CD4-positive, CD25-positive, alpha-beta regulatory T cell (primary cell): ENCODE data around the gene SPRR2E. TPM values are rescaled to one million over a fixed set of nuclear protein-coding genes. Genes with fewer than 3 reads are reported as not detected.
A peak's percentile ranks its signal among the peaks of the same experiment; 100 is the strongest.
"Not testable (repeated sequence)": the region's sequence is repeated elsewhere in the genome, so short reads cannot be mapped to it uniquely, and the experiment has no call there.

ENCODE experiments used
- ATAC-seq, 2 donors: fragments of 150-1000 bp; cut with Tn5 transposase; one replicate each; pipeline ENCODE4 v1.10.0; 2021; ENCODE audit warnings: low read depth in 2 of 2, moderate number of reproducible peaks in 2 of 2, moderate library complexity in 1 of 2
- DNase-seq, 3 donors: peaks; one replicate each; pipeline versions ENCODE4 v3.0.0 to v3.0.0-alpha.2; 2012 to 2022; ENCODE audit warnings: mixed read lengths in 1 of 3
- H3K27ac ChIP-seq: one replicate; pipeline ENCODE4 v1.7.0; 2013; ENCODE audit warnings: mild to moderate bottlenecking, low read length; ENCODE audit not compliant: insufficient read depth, poor library complexity, severe bottlenecking
- H3K27me3 ChIP-seq: one replicate; pipeline ENCODE4 v1.7.0; 2013; ENCODE audit warnings: low read length; ENCODE audit not compliant: control insufficient read depth, insufficient read depth
- H3K36me3 ChIP-seq: one replicate; pipeline ENCODE4 v1.7.0; 2013; ENCODE audit warnings: mild to moderate bottlenecking, low read length, moderate library complexity; ENCODE audit not compliant: control insufficient read depth, insufficient read depth
- H3K4me1 ChIP-seq: 2 replicates; pipeline ENCODE4 v1.7.0; 2013; ENCODE audit warnings: mild to moderate bottlenecking, low read length; ENCODE audit not compliant: insufficient read depth, control insufficient read depth, poor library complexity, severe bottlenecking
- H3K4me3 ChIP-seq: one replicate; pipeline ENCODE4 v1.7.0; 2013; ENCODE audit warnings: low read depth, mild to moderate bottlenecking, low read length, moderate library complexity
- H3K9me3 ChIP-seq, 2 experiments: 1 replicate in 1 of 2; 2 replicates in 1 of 2; pipeline ENCODE4 v1.7.0; 2013; ENCODE audit warnings: low read length in 2 of 2, mild to moderate bottlenecking in 1 of 2, moderate library complexity in 1 of 2; ENCODE audit not compliant: control insufficient read depth in 2 of 2
- H3K27ac Mint-ChIP-seq, 3 donors: one replicate each; pipeline ENCODE4 v1.8.0; 2020 to 2022; ENCODE audit warnings: mild to moderate bottlenecking in 3 of 3, mixed read lengths in 3 of 3, moderate library complexity in 2 of 3
- H3K27me3 Mint-ChIP-seq: one replicate; pipeline ENCODE4 v1.8.0; 2022; ENCODE audit warnings: mild to moderate bottlenecking, mixed read lengths
- H3K36me3 Mint-ChIP-seq: one replicate; pipeline ENCODE4 v1.8.0; 2020; ENCODE audit warnings: mixed read lengths
- H3K4me1 Mint-ChIP-seq, 4 donors: one replicate each; pipeline ENCODE4 v1.8.0; 2020 to 2022; ENCODE audit warnings: mixed read lengths in 4 of 4, mild to moderate bottlenecking in 1 of 4
- H3K4me3 Mint-ChIP-seq, 4 donors: one replicate each; pipeline ENCODE4 v1.8.0; 2020 to 2022; ENCODE audit warnings: mild to moderate bottlenecking in 4 of 4, mixed read lengths in 4 of 4, moderate library complexity in 3 of 4
- H3K9me3 Mint-ChIP-seq, 7 donors: one replicate each; pipeline ENCODE4 v1.8.0; 2020 to 2022; ENCODE audit warnings: mixed read lengths in 7 of 7, mild to moderate bottlenecking in 3 of 7, moderate library complexity in 2 of 7
- polyA plus RNA-seq, 4 donors: library from polyadenylated mRNA; unstranded; fragments of 300-500 nt; fragmentation: Illumina TruSeq; gene quantifications; one replicate each; pipeline ENCODE4 v1.2.3, GENCODE V29; 2021
- total RNA-seq: library from RNA; stranded (reverse); gene quantifications from one replicate; pipeline ENCODE4 v1.2.3, GENCODE V29; 2022

The SPRR2E gene
- total RNA-seq: not detected
- polyA plus RNA-seq: not detected

DNA sequence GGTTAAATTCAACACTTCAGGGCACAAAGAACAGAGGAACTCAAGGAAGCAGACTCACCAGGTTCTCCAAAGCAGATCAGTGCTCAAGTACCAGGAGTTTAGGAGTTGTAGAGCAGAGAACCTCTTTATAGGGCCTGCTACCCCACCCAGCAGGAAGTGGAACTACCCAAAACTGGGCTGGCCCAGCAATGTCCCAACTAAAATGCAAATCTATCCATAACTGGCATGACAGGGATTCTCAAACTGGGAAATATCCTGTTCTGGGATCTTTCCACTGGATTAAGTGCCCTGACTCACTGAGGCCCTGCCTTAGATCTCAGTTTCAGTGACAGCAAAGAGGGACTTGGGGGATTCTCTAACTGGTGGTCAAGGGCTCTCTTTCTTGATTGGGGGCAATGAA, at the start of gene SPRR2E:
TSS of gene SPRR2E (minus strand) at position 101 of the 400 bp plus-strand sequence. CDS start 775 bp downstream, outside the sequence.
- Mint-ChIP-seq H3K27ac (no peak within 1 kb of the TSS), H3K27me3 (peaks cover 25% of the 10 kb centered on the region)

DNA sequence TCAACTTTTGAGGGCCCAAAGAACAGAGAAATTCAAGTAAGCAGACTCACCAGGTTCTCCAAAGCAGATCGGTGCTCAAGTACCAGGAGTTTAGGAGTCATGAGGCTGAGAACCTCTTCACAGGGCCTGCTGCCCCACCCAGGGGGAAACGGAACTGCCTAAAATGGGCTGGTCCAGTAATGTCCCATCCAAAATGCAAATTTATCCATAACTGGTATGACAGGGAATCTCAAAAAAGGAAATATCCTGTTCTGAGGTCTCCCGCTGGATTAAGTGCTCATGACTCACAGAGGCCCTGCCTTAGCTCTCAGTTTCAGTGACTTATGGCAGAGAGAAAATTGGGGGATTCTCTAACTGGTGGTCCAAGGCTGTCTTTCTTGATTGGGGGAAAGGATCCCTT, 47.1 kb upstream of the SPRR2E start:
- Histone ChIP-seq H3K9me3 (no peaks in the 10 kb centered on the region), H3K4me3 (no peak overlapping the region), H3K36me3 (no peaks in the 10 kb centered on the region), H3K4me1 (no peaks in the 10 kb centered on the region), H3K27ac (no peak overlapping the region), H3K27me3 (peaks cover 8% of the 10 kb centered on the region)
- Mint-ChIP-seq H3K27me3 (peaks cover 29% of the 10 kb centered on the region), H3K4me3 (no peak overlapping the region), H3K4me1 (no peaks in the 10 kb centered on the region), H3K9me3 (peaks cover 0 to 3% (median 1%) of the 10 kb centered on the region in 7 donors), H3K27ac (no peak overlapping the region), H3K36me3 (no peaks in the 10 kb centered on the region)
- DNase-seq (no peak), ATAC-seq (no peak)

More for the DNA sequence above, at the start of gene SPRR2E:
- ATAC-seq (no peak), DNase-seq (no peak)
- H3K4me3 Mint-ChIP-seq: no peak within 1 kb of the TSS
- no peaks in the 10 kb centered on the region for H3K36me3 Mint-ChIP-seq
- H3K9me3 Mint-ChIP-seq: no peaks in the 10 kb centered on the region
- no peaks in the 10 kb centered on the region for H3K4me1 Mint-ChIP-seq
- Histone ChIP-seq H3K27me3 (peaks cover 3% of the 10 kb centered on the region), H3K36me3 (no peaks in the 10 kb centered on the region), H3K9me3 (no peaks in the 10 kb centered on the region), H3K4me3 (no peak within 1 kb of the TSS), H3K4me1 (no peaks in the 10 kb centered on the region), H3K27ac (no peak within 1 kb of the TSS)

DNA sequence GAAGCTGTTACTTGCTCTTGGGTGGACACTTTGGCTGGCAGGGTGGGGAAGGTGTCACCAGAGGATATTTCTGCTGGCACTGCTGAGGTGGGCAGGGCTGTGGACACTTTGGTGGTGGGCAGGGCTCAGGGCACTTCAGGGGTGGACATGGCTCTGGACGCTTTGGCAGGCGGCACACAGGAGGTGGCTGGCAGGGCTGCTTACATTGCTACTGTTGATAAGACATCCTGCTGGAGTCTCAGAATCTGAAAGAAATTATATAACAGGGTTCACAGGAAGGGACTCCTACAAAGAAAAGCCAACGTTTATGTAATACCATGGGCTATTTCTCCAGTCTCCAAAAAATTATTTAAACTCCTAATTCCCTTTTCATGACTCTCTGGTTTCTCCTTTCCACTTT, 46.2 kb upstream of the SPRR2E start:
- ATAC-seq (no peak), DNase-seq (no peak)
- Histone ChIP-seq H3K27ac (no peak overlapping the region), H3K27me3 (peaks cover 8% of the 10 kb centered on the region), H3K4me1 (no peaks in the 10 kb centered on the region), H3K36me3 (no peaks in the 10 kb centered on the region), H3K9me3 (no peaks in the 10 kb centered on the region), H3K4me3 (no peak overlapping the region)
- Mint-ChIP-seq H3K27ac (no peak overlapping the region), H3K4me3 (no peak overlapping the region), H3K36me3 (no peaks in the 10 kb centered on the region), H3K27me3 (peaks cover 38% of the 10 kb centered on the region), H3K9me3 (peaks cover 0 to 3% (median 1%) of the 10 kb centered on the region in 7 donors), H3K4me1 (no peaks in the 10 kb centered on the region)

DNA sequence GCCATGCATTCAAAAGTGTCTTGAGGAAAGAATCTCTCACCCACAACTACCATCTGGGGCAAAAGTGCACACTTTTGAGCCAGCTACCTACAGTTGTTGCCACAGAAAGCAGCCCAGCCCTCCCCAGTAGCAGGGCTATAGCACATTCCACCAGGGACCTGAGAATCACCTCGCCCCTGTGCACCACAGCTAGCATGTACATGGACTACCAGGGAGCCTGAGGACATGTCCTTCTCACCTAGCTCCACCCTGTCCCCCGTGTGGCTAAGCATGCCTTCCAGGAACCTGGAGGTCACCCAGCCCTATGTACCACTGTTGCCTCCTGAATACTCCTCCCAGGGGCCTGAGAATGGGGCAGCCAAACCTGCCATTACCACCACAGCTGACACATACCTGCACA, 39.4 kb upstream of the SPRR2E start:
- Mint-ChIP-seq H3K27ac (no peak overlapping the region), H3K9me3 (peaks cover 0 to 3% (median 0%) of the 10 kb centered on the region in 7 donors), H3K4me1 (no peaks in the 10 kb centered on the region), H3K27me3 (peaks cover 37% of the 10 kb centered on the region), H3K4me3 (no peak overlapping the region), H3K36me3 (no peaks in the 10 kb centered on the region)
- Histone ChIP-seq H3K27ac (no peak overlapping the region), H3K36me3 (no peaks in the 10 kb centered on the region), H3K27me3 (peaks cover 5% of the 10 kb centered on the region), H3K4me1 (no peaks in the 10 kb centered on the region), H3K4me3 (no peak overlapping the region), H3K9me3 (no peaks in the 10 kb centered on the region)
- no peak for DNase-seq
- ATAC-seq: no peak

DNA sequence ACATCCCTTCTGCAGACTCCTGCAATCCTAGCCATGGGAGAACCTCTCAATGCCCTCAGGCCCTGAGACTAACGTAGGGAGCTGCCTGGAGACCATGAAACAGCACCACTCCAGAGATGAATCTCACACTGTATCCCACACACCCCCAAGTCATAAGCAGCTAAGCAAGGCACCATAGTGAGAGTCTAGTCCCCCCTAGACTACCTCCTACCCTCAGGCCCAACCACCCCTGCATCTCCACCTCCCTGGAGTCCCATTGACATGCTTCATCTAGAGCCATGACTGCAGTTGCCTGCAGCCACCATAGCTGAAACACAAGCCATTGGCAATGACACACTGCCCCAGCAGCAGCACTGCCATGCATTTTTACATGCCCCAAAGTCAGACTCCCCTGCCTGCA, 38.9 kb upstream of the SPRR2E start:
- H3K27me3 ChIP-seq: peaks cover 5% of the 10 kb centered on the region
- no peak overlapping the region for H3K27ac ChIP-seq
- no peaks in the 10 kb centered on the region for H3K9me3 ChIP-seq
- peak overlapping the region in 1 of 4 donors; percentile 11 for H3K4me3 Mint-ChIP-seq
- no peaks in the 10 kb centered on the region for H3K4me1 Mint-ChIP-seq
- ATAC-seq (no peak), DNase-seq (no peak)
- H3K36me3 Mint-ChIP-seq: no peaks in the 10 kb centered on the region
- H3K36me3 ChIP-seq: no peaks in the 10 kb centered on the region
- peaks cover 37% of the 10 kb centered on the region for H3K27me3 Mint-ChIP-seq
- H3K27ac Mint-ChIP-seq: no peak overlapping the region
- no peak overlapping the region for H3K4me3 ChIP-seq
- no peaks in the 10 kb centered on the region for H3K4me1 ChIP-seq
- peaks cover 0 to 3% (median 0%) of the 10 kb centered on the region in 7 donors for H3K9me3 Mint-ChIP-seq

DNA sequence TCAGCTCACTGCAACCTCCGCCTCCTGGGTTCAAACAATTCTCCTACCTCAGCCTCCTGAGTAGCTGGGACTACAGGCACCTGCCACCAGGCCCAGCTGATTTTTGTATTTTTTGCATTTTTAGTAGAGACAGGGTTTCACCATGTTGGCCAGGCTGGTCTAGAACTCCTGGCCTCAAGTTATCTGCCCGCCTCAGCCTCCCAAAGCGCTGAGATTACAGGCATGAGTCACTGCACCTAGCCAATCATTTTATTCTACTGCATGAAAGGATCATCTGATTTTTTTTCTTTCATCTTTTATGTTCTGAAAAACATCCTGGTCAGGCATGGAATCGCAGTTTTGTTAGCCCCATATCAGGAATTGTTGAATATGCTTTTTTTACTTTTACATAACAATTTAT, 34.4 kb upstream of the SPRR2E start:
- not testable (repeated sequence) for H3K4me1 Mint-ChIP-seq, H3K4me3 ChIP-seq, H3K27me3 Mint-ChIP-seq, H3K27me3 ChIP-seq, H3K4me3 Mint-ChIP-seq, H3K27ac ChIP-seq, H3K9me3 ChIP-seq, DNase-seq, H3K36me3 Mint-ChIP-seq, ATAC-seq, H3K4me1 ChIP-seq, H3K36me3 ChIP-seq, H3K27ac Mint-ChIP-seq
- peaks cover 0 to 15% (median 4%) of the 10 kb centered on the region in 7 donors for H3K9me3 Mint-ChIP-seq

DNA sequence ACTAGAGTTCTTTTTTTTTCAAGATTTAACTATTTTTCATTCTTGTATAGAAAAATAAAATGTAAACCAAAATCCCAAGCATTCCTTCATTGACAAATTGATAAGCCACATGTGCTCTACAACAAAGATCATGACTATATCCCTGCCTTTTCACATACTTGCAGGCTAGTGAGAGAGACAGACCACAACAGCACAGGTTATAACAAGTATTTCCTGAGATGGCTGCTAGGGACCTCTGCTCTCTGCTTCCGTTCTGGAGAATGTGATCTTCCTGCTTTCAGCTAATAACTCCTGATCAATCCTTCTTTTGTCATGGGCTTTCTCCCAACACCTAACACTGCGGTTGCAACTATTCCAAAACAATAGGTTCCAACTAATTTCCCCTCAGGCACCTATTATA, 33.0 kb upstream of the SPRR2E start:
- peaks cover 9% of the 10 kb centered on the region for H3K27me3 ChIP-seq
- H3K9me3 Mint-ChIP-seq: peaks cover 0 to 19% (median 4%) of the 10 kb centered on the region in 7 donors
- H3K27me3 Mint-ChIP-seq: peaks cover 15% of the 10 kb centered on the region

DNA sequence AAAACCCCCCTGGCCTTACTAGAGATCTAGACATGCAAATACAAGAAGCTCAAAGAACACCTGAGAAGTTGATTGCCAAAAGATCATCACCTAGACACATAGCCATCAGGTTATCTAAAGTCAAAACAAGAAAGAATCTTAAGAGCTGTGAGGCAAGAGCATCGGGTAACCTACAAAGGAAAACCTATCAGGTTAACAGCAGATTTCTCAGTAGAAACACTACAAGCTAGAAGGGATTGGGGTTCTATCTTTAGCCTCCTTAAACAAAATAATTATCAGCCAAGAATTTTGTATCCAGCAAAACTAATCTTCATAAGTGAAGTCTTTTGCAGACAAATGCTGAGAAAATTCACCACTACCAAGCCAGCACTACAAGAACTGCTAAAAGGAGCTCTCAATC, 31.2 kb upstream of the SPRR2E start:
- H3K4me1 ChIP-seq: no peaks in the 10 kb centered on the region
- Mint-ChIP-seq H3K36me3 (no peaks in the 10 kb centered on the region), H3K27ac (no peak overlapping the region), H3K4me1 (no peaks in the 10 kb centered on the region), H3K9me3 (peaks cover 0 to 19% (median 5%) of the 10 kb centered on the region in 7 donors), H3K27me3 (peaks cover 14% of the 10 kb centered on the region), H3K4me3 (no peak overlapping the region)
- H3K36me3 ChIP-seq: no peaks in the 10 kb centered on the region
- peaks cover 9% of the 10 kb centered on the region for H3K27me3 ChIP-seq
- no peak overlapping the region for H3K4me3 ChIP-seq
- no peaks in the 10 kb centered on the region for H3K9me3 ChIP-seq
- ATAC-seq: no peak
- DNase-seq: no peak
- no peak overlapping the region for H3K27ac ChIP-seq

More for the DNA sequence above, 33.0 kb upstream of the SPRR2E start:
- Histone ChIP-seq H3K4me1 (no peaks in the 10 kb centered on the region), H3K4me3 (no peak overlapping the region), H3K9me3 (no peaks in the 10 kb centered on the region), H3K27ac (no peak overlapping the region), H3K36me3 (no peaks in the 10 kb centered on the region)
- H3K4me3 Mint-ChIP-seq: no peak overlapping the region
- DNase-seq (no peak), ATAC-seq (no peak)
- H3K36me3 Mint-ChIP-seq: no peaks in the 10 kb centered on the region
- no peaks in the 10 kb centered on the region for H3K4me1 Mint-ChIP-seq
- H3K27ac Mint-ChIP-seq: no peak overlapping the region
